HG03521 (cell line): Measurements from ENCODE around the gene METTL5.

ENCODE experiments used
- ATAC-seq: cut with Tn5 transposase; IDR thresholded peaks from one replicate; pipeline ENCODE4 v1.9.1; 2021; ENCODE audit warnings: mild to moderate bottlenecking, moderate library complexity; ENCODE audit not compliant: unreplicated experiment

Gene METTL5

DNA sequence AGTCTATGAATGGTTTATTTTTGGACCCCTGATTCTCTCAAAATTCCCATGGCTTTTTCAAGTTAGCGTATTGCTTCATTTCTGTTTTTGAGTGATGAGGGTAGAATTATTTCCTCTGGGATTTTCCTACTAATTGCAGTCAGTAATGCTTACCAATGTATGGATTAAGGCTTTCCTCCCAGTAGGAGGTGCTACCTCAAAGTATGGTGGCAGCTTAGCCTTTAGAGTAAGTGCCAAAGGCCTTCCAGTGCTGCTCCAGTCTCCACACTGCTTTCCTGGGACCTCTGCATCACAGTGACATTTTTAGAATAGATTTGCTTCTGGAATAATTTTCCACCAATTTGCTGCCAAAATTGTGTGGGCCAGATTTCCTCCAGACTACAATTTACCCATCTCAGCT is 42.2 kb downstream of the METTL5 start:
- ATAC-seq = no peak

DNA sequence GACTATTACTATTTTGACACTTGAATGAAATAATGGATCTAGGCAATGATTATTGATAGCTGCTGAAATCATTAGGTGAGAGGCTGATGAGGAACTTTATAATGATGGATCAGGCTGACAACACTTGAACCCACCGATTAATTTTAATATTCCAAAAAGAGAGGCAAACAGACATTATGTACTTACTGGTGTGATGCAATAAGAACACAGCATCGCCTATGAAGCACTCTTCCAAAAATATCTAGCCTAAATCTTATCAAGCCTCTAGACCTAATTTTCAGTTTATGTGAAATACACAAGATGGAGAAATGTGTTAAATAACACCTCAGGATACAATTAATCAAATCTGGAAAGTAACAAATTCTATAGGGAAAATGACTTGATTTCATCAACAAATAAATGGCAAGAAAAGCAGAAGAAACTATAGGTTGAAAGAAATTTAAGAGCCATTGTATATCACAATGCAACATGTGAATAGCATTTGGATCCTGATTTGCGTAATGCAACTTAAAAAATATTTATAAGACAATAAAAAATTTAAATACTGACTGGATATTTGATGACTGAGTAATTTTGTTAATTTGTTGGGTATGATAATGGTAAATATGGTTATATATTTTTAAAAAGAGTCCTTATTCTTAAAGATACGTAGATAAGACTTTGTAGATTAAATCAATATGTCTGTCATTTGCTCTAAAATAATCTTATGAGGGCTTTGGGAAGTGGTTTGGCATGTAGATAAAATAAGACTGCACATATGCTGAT is 43.3 kb downstream of the METTL5 start:
- ATAC-seq = no peak

DNA sequence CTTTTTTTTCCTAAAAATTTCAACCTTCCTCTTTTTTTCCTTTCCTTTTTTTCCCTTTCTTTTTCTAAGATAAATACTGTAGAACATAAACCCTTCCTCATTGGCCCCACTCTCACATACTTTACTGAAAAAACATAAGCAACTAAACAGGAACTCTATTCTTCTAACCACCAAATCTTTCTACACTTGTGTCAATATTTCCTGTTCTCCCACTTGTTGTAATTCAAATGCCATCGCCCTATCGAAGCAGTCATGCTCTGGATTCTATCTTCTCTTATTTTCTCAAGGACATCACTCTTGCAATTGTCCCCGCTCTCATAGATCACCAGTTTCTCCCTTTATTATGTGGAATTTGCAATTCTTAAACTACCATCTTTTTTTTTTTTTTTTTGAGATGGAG is 46.3 kb downstream of the METTL5 start:
- ATAC-seq = no peak

DNA sequence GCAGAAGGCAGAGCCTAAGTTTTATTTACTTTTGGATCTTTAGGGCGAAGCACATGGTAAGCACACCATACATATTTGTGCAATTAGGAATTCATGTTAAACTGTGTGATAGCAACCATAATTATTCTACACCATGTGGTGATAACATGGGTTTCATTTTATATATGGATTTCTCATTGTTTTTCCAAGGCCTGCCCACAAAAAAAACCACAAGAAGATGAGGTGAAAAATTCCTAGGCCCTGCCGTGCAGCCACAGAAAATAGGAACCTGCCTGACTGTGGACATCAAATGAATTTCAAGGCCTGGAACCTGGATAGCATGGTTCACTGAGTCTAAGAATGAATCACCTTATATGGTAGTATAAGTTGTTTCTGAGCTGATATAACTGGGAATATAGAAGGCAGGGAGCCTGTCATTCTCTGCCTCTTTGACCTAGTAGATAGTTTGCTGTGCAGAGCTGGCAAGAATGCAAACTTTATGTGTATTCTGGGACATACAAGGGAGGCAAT is 48.4 kb downstream of the METTL5 start:
- ATAC-seq = no peak

DNA sequence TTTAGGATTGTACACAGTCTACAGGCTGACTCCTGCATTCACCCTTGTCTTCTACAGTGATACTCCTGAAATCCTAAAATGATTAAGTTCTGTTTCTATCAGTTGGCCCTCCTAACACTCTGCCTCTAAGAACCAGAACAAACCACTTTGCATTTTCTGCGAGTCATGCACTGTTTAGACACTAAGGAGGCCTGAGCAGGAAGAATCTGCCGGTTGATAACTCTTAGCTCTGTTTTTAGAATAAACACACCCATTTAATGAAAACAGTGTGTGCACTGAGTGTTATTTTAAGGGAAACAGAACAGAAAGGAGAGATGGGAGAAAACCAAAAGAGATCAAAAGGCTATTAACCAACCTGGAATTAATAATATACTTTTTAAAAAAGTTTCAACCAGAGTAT is 48.9 kb downstream of the METTL5 start:
- no peak for ATAC-seq

DNA sequence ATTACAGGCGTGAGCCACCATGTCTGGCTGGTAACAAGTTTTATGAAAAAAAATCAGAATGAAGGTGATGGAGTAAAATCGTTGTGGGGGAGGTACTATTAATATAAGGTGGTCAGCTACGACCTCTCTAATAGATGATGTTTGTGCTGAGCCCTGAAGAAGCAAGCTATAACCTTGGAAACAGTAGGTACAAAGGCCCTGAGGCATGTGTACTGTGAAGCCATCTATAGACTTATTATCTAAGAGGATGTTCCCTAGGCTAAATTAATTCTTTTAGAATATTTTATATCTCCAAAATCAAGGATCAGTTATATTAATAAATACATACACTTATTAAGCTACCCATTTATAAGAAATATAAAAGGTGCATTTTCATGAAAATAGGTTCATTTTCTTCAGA is 49.4 kb downstream of the METTL5 start:
- no peak for ATAC-seq

DNA sequence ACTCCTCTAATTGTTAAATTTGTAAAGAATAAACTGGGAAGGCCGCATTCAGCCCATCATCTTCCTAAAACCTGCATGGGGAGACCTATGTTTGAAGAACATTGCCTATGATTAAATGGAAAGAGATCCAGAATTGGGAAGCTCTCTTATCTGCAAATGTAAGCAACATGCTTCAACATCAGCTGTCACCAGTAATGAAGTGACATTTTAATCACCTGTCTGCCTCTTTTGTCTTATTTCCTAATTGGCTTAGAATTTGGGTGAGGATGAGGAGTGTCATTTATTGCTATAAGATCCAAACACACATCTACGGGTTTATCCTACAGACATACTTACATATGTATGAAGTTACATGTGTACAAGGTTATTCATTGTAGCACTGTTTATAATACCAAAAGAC is 52.1 kb downstream of the METTL5 start:
- ATAC-seq = no peak

DNA sequence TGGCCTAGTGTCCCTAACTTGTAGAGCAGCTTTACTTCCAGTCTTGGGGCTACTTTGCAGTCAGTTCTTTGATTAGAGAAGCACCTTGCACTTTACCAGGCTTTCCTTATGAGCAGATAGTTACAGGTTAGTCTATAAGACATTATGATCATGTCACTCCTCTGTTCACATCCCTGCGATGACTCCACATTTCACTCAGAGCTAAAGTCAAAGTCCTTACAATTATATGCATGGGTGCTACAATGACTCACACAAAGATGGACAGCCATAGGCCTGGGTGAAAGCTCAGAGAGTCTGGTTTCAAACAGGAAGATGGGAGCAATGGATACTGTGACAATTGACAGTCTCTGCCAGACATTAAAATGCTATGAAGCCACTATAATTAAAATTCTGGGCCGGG is 53.1 kb downstream of the METTL5 start:
- ATAC-seq = no peak

DNA sequence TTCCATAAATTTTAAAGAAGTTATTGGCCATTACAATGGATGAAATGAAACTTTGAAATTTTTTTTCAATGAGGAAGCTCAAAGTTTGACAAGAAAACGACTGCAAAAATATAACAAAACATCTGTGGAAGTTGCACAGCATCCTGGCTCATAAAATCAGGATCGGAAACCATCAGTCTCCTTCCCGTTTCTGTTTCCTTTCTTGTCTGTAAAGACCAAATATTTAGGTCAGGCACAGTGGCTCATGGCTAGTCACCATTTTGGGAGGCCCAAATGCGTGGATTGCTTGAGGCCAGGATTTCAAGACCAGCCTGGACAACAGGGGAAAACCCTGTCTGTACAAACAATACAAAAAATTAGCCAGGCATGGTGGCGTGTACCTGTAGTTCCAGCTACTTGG is 53.7 kb downstream of the METTL5 start:
- no peak for ATAC-seq

DNA sequence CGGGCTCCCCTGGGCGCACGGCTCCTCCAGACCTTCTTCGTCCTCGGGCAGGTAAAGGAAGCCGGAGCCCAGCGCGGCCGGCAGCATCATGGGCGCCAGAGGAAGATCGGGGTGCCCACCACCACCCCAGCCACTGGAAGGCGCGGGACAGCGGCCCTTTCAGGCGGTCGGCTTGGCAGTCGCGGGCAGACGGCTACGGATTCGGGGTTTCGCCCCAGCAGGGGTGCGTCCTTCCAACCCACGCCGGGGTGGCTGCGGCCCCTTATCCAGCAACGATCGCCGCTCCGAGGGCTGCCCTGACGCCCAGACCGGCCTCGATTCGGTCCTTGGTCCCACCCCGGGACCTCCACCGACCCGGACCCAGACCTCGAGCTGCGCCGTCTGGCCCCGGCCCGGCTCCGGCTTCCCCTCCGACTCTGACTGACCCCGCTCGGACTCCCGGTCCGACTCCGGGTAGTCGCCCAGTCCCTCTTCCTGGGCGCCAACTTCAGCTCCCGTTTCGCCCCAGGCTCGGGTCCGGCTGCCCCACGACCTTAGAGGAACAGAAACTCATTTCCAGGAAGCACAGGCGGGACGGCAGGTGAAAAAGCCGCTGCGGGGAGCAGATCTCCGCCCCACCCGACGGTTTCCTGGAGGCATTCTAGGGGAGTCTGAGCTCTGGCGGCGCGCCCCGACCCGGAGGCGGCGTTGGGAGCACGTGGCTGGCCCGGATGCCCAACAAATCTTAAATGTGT is 56.3 kb downstream of the METTL5 start:
- ATAC-seq = no peak

DNA sequence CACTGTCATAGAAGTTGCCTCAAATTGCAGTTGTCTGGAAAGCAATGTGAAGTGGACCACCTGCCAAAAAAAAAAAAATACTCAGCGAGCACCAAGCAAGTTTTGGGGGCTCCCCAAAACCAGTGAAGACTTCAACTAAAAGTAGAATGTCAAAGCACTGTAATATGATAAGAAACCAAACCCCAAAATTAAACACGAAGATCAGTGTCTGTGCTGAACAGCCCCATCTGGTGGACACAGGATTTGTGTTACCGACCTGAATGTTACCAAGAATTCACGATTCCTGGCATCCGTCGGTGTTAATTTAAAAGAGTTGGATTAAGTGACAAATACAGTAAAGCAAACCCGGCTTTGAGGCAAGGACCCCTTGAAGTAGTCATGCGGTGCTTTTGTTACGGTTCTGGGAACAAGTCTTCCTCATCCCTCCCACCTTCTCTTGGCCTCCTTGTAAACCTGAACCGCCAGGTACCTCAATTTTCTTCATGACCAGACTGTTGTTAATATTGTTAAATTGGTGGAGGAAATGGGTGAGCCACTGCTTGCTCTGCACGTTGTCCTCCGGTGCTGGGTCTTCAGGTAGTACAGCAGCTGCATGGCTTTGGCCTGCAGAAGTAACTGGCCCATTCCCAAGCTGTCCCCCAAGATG is 57.3 kb downstream of the METTL5 start:
- ATAC-seq = no peak

DNA sequence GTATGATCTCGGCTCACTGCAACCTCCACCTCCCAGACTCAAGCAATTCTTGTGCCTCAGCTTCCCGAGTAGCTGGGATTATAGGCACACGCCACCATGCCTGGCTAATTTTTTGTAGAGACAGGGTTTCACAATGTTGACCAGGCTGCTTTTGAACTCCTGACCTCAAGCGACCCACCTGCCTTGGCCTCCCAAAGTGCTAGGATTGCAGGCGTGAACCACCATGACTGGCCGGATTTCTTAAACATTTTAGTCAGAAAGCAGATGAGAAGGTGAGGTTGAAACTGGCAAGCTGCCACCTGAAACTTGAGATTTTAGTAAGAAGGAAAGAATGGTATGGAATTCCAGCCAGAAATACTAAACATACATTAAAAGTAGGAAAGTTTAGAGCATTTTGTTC is 59.2 kb downstream of the METTL5 start:
- no peak for ATAC-seq

DNA sequence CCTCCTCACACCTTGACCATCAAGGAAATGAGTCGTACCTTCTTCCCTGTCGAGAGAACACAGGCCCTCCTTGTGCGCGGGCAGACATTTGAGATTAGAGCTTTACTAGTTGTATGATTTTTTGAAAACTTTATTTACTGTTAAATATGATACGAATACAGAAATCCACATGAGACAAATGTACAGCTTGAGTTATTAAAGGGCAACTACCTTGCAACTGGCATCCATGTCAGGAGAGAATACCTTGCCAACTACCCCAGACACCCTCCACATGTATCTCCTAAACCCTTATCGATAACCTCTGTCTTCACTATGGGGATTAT is 62.8 kb downstream of the METTL5 start:
- no peak for ATAC-seq
